ENCODE measurements around the gene RNF40.

The RNF40 gene

DNA sequence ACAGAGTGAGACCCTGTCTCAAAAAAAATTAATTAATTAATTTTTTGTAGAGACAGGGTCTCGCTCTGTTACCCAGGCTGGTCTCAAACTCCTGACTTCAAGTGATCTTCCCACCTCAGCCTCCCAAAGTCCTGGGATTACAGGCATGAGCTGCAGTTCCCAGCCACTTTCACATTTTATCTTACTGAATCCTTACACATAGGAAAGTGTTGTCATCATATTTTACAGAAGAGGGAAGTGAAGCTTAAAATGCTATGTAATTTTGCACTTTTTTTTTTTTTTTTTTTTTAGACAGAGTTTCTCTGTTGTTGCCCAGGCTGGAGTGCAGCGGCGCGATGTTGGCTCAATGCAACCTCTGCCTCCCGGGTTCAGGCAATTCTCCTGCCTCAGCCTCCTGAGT is 46.0 kb downstream of the RNF40 start:
- no peak for TF ChIP-seq EP300 (IDR thresholded peaks at IDR 0.05; ENCODE audit: borderline replicate concordance)
- TF ChIP-seq ZBTB7A (IDR thresholded peaks at IDR 0.05; ENCODE audit: low read depth) = no peak

- TF ChIP-seq NFIC (IDR thresholded peaks at IDR 0.05) (no peak), YY1 (IDR thresholded peaks at IDR 0.05; ENCODE audit: low read depth) (no peak), EP300 (IDR thresholded peaks at IDR 0.05; ENCODE audit: borderline replicate concordance) (no peak), TEAD4 (IDR thresholded peaks at IDR 0.05) (no peak), ZBTB7A (IDR thresholded peaks at IDR 0.05; ENCODE audit: low read depth) (no peak), CEBPB (IDR thresholded peaks at IDR 0.05) (no peak), TCF12 (IDR thresholded peaks at IDR 0.05; ENCODE audit: low read depth) (no peak)
- TF ChIP-seq, protein P1, sequence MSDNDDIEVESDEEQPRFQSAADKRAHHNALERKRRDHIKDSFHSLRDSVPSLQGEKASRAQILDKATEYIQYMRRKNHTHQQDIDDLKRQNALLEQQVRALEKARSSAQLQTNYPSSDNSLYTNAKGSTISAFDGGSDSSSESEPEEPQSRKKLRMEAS (IDR thresholded peaks at IDR 0.05) = no peak
Measured at GRCh38 chr16:30813821-30814189, 51.7 kb downstream of the RNF40 start.

- TF ChIP-seq TAF1 (IDR thresholded peaks at IDR 0.05; ENCODE audit: low read depth) = no peak
- TF ChIP-seq, protein P1 (IDR thresholded peaks at IDR 0.05) = no peak
- no peak for TF ChIP-seq CEBPB (IDR thresholded peaks at IDR 0.05)
- no peak for TF ChIP-seq TEAD4 (IDR thresholded peaks at IDR 0.05)
- TF ChIP-seq FOXM1 (IDR thresholded peaks at IDR 0.05; ENCODE audit: borderline replicate concordance, low read depth) = no peak
- no peak for TF ChIP-seq USF1 (IDR thresholded peaks at IDR 0.05)
- TF ChIP-seq EGR1 (IDR thresholded peaks at IDR 0.05) = no peak
- TF ChIP-seq, protein P2, sequence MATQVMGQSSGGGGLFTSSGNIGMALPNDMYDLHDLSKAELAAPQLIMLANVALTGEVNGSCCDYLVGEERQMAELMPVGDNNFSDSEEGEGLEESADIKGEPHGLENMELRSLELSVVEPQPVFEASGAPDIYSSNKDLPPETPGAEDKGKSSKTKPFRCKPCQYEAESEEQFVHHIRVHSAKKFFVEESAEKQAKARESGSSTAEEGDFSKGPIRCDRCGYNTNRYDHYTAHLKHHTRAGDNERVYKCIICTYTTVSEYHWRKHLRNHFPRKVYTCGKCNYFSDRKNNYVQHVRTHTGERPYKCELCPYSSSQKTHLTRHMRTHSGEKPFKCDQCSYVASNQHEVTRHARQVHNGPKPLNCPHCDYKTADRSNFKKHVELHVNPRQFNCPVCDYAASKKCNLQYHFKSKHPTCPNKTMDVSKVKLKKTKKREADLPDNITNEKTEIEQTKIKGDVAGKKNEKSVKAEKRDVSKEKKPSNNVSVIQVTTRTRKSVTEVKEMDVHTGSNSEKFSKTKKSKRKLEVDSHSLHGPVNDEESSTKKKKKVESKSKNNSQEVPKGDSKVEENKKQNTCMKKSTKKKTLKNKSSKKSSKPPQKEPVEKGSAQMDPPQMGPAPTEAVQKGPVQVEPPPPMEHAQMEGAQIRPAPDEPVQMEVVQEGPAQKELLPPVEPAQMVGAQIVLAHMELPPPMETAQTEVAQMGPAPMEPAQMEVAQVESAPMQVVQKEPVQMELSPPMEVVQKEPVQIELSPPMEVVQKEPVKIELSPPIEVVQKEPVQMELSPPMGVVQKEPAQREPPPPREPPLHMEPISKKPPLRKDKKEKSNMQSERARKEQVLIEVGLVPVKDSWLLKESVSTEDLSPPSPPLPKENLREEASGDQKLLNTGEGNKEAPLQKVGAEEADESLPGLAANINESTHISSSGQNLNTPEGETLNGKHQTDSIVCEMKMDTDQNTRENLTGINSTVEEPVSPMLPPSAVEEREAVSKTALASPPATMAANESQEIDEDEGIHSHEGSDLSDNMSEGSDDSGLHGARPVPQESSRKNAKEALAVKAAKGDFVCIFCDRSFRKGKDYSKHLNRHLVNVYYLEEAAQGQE (IDR thresholded peaks at IDR 0.05; ENCODE audit: low read depth) = no peak
- TF ChIP-seq YY1 (IDR thresholded peaks at IDR 0.05; ENCODE audit: low read depth) = no peak
Measured at GRCh38 chr16:30816769-30817168, 54.6 kb downstream of the RNF40 start.

- TF ChIP-seq USF1 (IDR thresholded peaks at IDR 0.05) (no peak), TEAD4 (IDR thresholded peaks at IDR 0.05) (no peak), TCF12 (IDR thresholded peaks at IDR 0.05; ENCODE audit: low read depth) (no peak), CEBPB (IDR thresholded peaks at IDR 0.05) (no peak), CREB1 (IDR thresholded peaks at IDR 0.05; ENCODE audit: low read depth) (no peak), EP300 (IDR thresholded peaks at IDR 0.05; ENCODE audit: borderline replicate concordance) (no peak), YY1 (IDR thresholded peaks at IDR 0.05; ENCODE audit: low read depth) (no peak), TAF1 (IDR thresholded peaks at IDR 0.05; ENCODE audit: low read depth) (no peak), NFIC (IDR thresholded peaks at IDR 0.05) (no peak), EGR1 (IDR thresholded peaks at IDR 0.05) (no peak), FOXM1 (IDR thresholded peaks at IDR 0.05; ENCODE audit: borderline replicate concordance, low read depth) (no peak), ZBTB7A (IDR thresholded peaks at IDR 0.05; ENCODE audit: low read depth) (no peak)
- TF ChIP-seq, protein P2 (IDR thresholded peaks at IDR 0.05; ENCODE audit: low read depth) = no peak
- TF ChIP-seq, protein P1 (IDR thresholded peaks at IDR 0.05) = no peak
Measured at GRCh38 chr16:30820952-30821421, 58.9 kb downstream of the RNF40 start.

GRCh38 chr16:30821891-30822290 is 59.8 kb downstream of the RNF40 start:
- TF ChIP-seq TCF12 (IDR thresholded peaks at IDR 0.05; ENCODE audit: low read depth) = no peak
- no peak for TF ChIP-seq CREB1 (IDR thresholded peaks at IDR 0.05; ENCODE audit: low read depth)
- no peak for TF ChIP-seq NFIC (IDR thresholded peaks at IDR 0.05)
- no peak for TF ChIP-seq FOXM1 (IDR thresholded peaks at IDR 0.05; ENCODE audit: borderline replicate concordance, low read depth)
- TF ChIP-seq, protein P1 (IDR thresholded peaks at IDR 0.05) = no peak
- TF ChIP-seq RAD21 (IDR thresholded peaks at IDR 0.05; ENCODE audit: low read depth) = no peak
- no peak for TF ChIP-seq TAF1 (IDR thresholded peaks at IDR 0.05; ENCODE audit: low read depth)
- TF ChIP-seq EP300 (IDR thresholded peaks at IDR 0.05; ENCODE audit: borderline replicate concordance) = no peak
- no peak for TF ChIP-seq CEBPB (IDR thresholded peaks at IDR 0.05)
- TF ChIP-seq, protein P2 (IDR thresholded peaks at IDR 0.05; ENCODE audit: low read depth) = no peak
- no peak for TF ChIP-seq ZBTB7A (IDR thresholded peaks at IDR 0.05; ENCODE audit: low read depth)
- no peak for TF ChIP-seq USF1 (IDR thresholded peaks at IDR 0.05)
